Urinary bladder (tissue), 4 donors: ENCODE data around the gene TECTB. TPM values are rescaled to one million over a fixed set of nuclear protein-coding genes. Genes with fewer than 3 reads are reported as not detected.

Experiments used
- DNase-seq: peaks from one replicate; pipeline ENCODE4 v3.0.0-alpha.2; 2015; ENCODE audit errors: extremely low spot score
- H3K27ac ChIP-seq: one replicate; pipeline ENCODE4 v1.5.1; 2013; ENCODE audit warnings: low read depth, mild to moderate bottlenecking, moderate library complexity
- H3K36me3 ChIP-seq: one replicate; pipeline ENCODE4 v1.6.1; 2013; ENCODE audit warnings: mild to moderate bottlenecking, moderate library complexity; ENCODE audit not compliant: insufficient read depth
- H3K4me1 ChIP-seq: one replicate; pipeline ENCODE4 v1.6.1; 2013; ENCODE audit warnings: mild to moderate bottlenecking, moderate library complexity; ENCODE audit not compliant: insufficient read depth
- H3K4me3 ChIP-seq: one replicate; pipeline ENCODE4 v1.5.1; 2013; ENCODE audit warnings: low read depth, low read length
- WGBS: extraction: QIAGEN DNeasy Blood & Tissue Kit; methylation state at CpG from one replicate; pipeline ENCODE4 v1.1.7; 2013; 5-methylcytosine and 5-hydroxymethylcytosine counted together
- polyA plus RNA-seq: library from polyadenylated mRNA; stranded (reverse); fragments of 200-250 nt; gene quantifications from one replicate; pipeline ENCODE4 v1.2.3, GENCODE V29; 2013
- total RNA-seq: library from RNA; depleted of rRNA; stranded (reverse); fragments of >200 nt; gene quantifications from one replicate; pipeline ENCODE4 v1.2.3, GENCODE V29; 2014
- donor health status: healthy with polysubstance abuse.
- donor health status: healthy.

The TECTB gene
- total and polyA plus RNA-seq, 2 donors: not detected

DNA sequence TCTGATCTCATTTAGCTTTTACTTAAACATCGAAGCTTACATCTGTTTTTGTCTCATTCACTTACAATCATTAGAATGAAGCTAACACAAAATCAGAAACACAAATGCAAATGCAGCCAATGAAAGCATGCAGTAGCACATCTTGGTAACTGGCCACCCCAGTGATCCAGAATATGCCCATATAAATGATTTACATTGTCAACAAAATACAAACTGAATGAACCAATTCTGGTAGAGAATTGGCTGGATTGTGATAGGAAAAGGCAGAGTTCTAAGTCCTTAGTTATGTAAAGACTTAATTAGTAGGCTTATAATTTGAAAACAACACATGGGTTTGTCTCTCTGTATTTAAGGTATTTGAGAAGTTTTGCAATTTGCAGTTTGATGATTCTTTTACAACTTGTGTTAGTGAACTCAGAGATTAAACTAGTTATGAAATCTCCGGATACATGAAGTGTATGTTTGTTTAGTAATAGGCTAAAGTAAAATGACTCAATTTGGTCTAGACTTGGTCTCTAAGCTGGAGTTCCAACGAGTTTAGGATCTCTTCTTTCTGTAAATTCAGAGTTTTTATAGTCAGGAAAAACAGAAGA lies 21.2 kb downstream of the TECTB start:
- Histone ChIP-seq H3K4me1 (no peaks in the 10 kb centered on the region), H3K27ac (no peak overlapping the region), H3K36me3 (no peaks in the 10 kb centered on the region), H3K4me3 (no peak overlapping the region)
- no peak for DNase-seq
- whole genome bisulfite sequencing: 53% methylated on average over 3 of the region's 3 CpGs

DNA sequence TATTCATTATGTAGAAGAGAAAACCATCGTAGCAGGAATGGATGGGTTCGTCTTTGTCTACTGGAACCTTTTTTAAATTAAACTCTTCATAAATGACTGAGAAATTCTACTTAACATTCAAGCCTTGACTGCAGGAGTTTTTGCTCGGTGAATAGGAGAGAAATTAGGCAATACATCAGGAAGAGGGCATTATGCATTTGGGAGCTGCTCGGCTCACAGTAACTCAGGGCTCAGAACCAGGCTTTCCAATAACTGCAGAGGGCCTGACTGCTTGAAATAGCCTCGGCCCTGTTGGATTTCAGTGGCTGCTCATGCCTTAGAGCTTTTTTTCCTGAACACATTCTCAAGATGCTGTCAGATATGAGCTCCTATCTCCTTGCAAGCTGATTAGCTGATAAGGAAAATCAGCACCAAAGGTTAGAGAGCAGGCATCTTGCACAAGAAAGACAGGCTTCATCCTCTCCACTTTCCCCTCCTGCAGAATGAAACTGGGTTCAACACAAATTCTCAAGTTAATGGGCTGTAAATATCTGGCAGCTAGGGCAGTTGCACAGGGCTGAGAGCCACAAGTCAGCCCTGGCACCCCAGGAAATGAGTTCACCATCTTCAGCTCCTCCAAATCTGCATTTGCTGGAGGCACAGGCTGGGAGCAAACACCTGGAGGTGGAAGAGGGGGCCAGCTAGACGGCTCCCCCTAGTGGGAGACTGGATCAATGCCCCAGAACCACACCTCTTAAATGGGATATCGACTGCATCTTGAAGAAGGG lies 24.3 kb downstream of the TECTB start:
- H3K4me1 ChIP-seq: no peaks in the 10 kb centered on the region
- H3K27ac ChIP-seq: no peak overlapping the region
- H3K36me3 ChIP-seq: no peaks in the 10 kb centered on the region
- H3K4me3 ChIP-seq: no peak overlapping the region
- WGBS: 47% methylated on average over 7 of the region's 7 CpGs
- no peak for DNase-seq

GRCh38 chr10:112308125-112308502 lies 24.9 kb downstream of the TECTB start:
- no peak overlapping the region for H3K4me3 ChIP-seq
- H3K36me3 ChIP-seq: no peaks in the 10 kb centered on the region
- WGBS: 34% methylated on average over 3 of the region's 3 CpGs
- no peak overlapping the region for H3K27ac ChIP-seq
- DNase-seq: no peak
- no peaks in the 10 kb centered on the region for H3K4me1 ChIP-seq

- Histone ChIP-seq H3K4me1 (no peaks in the 10 kb centered on the region), H3K36me3 (no peaks in the 10 kb centered on the region), H3K4me3 (no peak overlapping the region), H3K27ac (no peak overlapping the region)
- WGBS: 90% methylated on average over 3 of the region's 3 CpGs
- DNase-seq: no peak
These were observed 28.3 kb downstream of the TECTB start for GRCh38 chr10:112311481-112311880.

DNA sequence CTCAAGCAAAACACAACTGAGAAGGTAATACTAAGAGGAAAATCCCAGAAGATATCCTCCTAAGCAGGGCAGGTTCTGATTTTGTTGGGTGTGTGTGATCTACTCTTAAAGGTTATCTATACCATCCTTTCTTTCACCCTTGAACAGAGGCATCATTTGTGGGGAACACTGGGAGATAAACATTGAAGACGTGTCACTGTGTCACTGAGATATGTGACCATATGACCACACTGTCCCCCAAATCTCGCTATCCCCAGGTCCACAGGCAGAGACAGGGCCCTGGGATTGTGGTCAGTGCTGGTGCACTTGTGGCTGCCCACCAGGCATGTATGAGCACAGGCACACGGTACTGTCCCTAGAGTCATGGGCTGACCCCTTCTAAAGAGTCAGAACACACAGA lies 30.0 kb downstream of the TECTB start:
- no peak overlapping the region for H3K4me3 ChIP-seq
- DNase-seq: no peak
- H3K36me3 ChIP-seq: no peaks in the 10 kb centered on the region
- H3K4me1 ChIP-seq: no peaks in the 10 kb centered on the region
- WGBS: 71% methylated on average over 3 of the region's 3 CpGs
- no peak overlapping the region for H3K27ac ChIP-seq

GRCh38 chr10:112313911-112314310 lies 30.7 kb downstream of the TECTB start:
- Histone ChIP-seq H3K4me3 (no peak overlapping the region), H3K36me3 (no peaks in the 10 kb centered on the region), H3K27ac (no peak overlapping the region), H3K4me1 (no peaks in the 10 kb centered on the region)
- no peak for DNase-seq
- WGBS: 44% methylated on average over 7 of the region's 7 CpGs

DNA sequence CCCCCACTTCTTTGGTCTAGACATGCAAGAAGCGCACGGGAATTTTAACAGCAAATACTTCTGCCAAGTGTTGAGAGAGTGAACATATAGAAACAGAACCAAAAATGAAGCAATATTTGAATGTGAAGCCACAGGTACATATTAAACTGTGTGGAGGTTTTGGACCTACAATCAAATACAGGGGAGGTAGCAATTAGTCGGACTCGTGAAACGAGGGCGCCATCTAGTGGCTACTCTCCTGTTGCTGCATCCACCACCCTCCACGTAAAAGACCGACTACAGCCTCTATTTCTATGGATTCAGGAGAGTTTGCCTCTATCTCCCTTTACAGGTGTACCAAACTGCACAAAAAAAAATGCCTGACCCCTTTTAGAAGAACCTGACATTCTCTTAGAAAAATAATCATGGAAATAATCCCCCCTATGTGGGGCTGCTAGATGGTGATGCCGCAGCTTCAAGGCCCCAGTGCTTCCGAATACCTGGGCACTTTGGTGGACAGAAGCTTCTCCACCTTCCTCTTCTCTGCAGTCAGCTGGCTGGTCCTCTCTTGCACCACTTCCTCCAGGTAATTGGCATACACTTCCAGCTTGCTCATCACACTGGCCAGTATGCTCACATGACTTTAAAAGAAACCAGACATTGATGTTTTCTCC lies 31.7 kb downstream of the TECTB start:
- DNase-seq: peak; percentile 33
- 26% methylated on average over 10 of the region's 10 CpGs for WGBS
- H3K4me1 ChIP-seq: no peaks in the 10 kb centered on the region

GRCh38 chr10:112327678-112328077 lies 44.5 kb downstream of the TECTB start:
- no peaks in the 10 kb centered on the region for H3K36me3 ChIP-seq
- 85% methylated on average over 3 of the region's 3 CpGs for WGBS

More for the DNA sequence above, 31.7 kb downstream of the TECTB start:
- H3K36me3 ChIP-seq: no peaks in the 10 kb centered on the region
- no peak overlapping the region for H3K27ac ChIP-seq
- H3K4me3 ChIP-seq: no peak overlapping the region

DNA sequence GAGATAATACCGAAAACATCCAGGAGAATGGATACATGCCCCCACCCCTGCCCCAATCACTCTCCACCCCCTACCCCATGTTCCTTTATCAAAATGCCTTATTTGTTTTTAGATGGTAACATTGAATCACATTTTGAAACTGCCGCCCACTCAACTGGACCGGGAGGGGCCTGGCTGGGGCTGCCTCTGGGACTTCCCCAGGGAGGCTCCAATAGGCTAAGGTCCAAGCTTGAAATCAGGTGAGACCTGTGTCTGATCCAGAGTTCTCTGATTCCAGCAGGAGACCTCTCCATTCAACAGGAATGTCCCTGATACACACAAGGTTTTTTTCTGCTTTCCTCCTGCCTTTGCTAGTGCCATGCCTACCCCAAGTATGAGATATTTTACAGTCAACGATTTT lies 47.0 kb downstream of the TECTB start:
- WGBS: 69% methylated on average over 4 of the region's 4 CpGs
- H3K27ac ChIP-seq: no peak overlapping the region
- no peaks in the 10 kb centered on the region for H3K36me3 ChIP-seq
- no peak overlapping the region for H3K4me3 ChIP-seq
- H3K4me1 ChIP-seq: no peaks in the 10 kb centered on the region
- no peak for DNase-seq

More at GRCh38 chr10:112327678-112328077, 44.5 kb downstream of the TECTB start:
- H3K27ac ChIP-seq: no peak overlapping the region
- H3K4me3 ChIP-seq: no peak overlapping the region
- H3K4me1 ChIP-seq: no peaks in the 10 kb centered on the region
- DNase-seq: no peak

DNA sequence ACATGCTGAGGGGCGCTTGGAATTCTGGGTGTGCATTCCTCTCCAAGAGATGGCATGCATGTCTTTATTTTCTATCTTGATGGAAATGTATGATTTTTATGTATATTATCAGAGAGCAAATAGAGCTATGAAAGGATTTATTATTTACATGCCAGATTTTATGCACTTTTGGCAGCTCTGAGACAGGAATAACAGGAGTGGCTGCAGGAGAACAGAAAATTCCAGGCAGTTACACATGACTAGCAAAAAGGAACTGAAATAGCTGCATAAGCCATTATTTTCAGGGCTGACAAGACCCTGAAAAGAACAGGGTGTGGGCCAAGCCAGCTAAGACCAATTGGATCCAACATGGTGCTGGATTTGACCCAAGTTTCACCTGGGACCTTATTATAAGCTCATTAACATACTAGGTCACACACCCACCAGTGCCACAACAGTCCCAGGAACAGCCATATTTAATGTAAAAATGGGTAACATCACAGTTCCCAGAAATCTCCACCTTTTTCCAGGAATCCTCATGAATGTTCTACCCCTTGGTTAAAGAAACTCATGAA lies 47.5 kb downstream of the TECTB start:
- no peak overlapping the region for H3K4me3 ChIP-seq
- no peak for DNase-seq
- H3K4me1 ChIP-seq: no peaks in the 10 kb centered on the region
- no peak overlapping the region for H3K27ac ChIP-seq
- H3K36me3 ChIP-seq: no peaks in the 10 kb centered on the region
- WGBS: 74% methylated on average over 1 of the region's 1 CpG

DNA sequence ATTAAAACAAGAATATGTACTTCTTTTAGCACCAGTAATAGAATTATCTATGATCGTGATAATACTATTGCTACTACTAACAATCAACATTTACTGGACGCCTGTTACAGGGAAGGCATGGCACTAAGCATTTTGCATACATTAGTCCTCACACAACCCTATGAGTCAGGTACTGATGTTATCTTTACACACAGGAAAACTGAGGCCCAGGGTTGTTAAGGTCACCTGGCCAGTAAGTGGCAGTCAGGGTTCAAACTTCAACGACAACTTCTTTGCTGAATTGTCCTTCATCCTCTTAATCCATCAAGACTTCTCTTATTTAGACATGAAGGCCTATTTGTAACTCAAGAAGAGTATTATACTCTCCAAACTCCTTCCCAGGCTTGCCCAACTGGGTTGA lies 48.8 kb downstream of the TECTB start:
- Histone ChIP-seq H3K27ac (no peak overlapping the region), H3K4me1 (no peaks in the 10 kb centered on the region), H3K4me3 (no peak overlapping the region), H3K36me3 (no peaks in the 10 kb centered on the region)
- 65% methylated on average over 3 of the region's 3 CpGs for WGBS
- no peak for DNase-seq

GRCh38 chr10:112332509-112333228 lies 49.5 kb downstream of the TECTB start:
- no peak for DNase-seq
- H3K36me3 ChIP-seq: no peaks in the 10 kb centered on the region
- no peak overlapping the region for H3K4me3 ChIP-seq
- no peak overlapping the region for H3K27ac ChIP-seq
- H3K4me1 ChIP-seq: no peaks in the 10 kb centered on the region
- WGBS: 57% methylated on average over 5 of the region's 5 CpGs

- H3K4me1 ChIP-seq: no peaks in the 10 kb centered on the region
- no peak for DNase-seq
- no peaks in the 10 kb centered on the region for H3K36me3 ChIP-seq
- 66% methylated on average over 4 of the region's 4 CpGs for WGBS
- H3K27ac ChIP-seq: no peak overlapping the region
- no peak overlapping the region for H3K4me3 ChIP-seq
These were observed 50.3 kb downstream of the TECTB start for GRCh38 chr10:112333452-112333851.
